Measurements from ENCODE around the gene GABRB1. TPM values are rescaled to one million over a fixed set of nuclear protein-coding genes. Genes with fewer than 3 reads are reported as not detected.

Gene GABRB1
- total RNA-seq, 1 donor from 2014 or later = not detected

GRCh38 chr4:47084111-47084510, 52.7 kb downstream of the GABRB1 start:
- intact Hi-C loops (cut with micrococcal nuclease) = no loop called here
- no peak overlapping the region for H3K27ac Mint-ChIP-seq
- no peak for TF ChIP-seq CTCF (IDR thresholded peaks at IDR 0.05)
- CTCF ChIA-PET = no interaction called here
- ATAC-seq (ENCODE audit: low read depth) (no peak), DNase-seq (no peak)
- no peaks in the 10 kb centered on the region for H3K36me3 Mint-ChIP-seq (ENCODE audit: low read depth)
- H3K4me1 Mint-ChIP-seq = no peaks in the 10 kb centered on the region
- no peaks in the 10 kb centered on the region for H3K27me3 Mint-ChIP-seq
- POLR2A ChIA-PET = no interaction called here
- H3K9me3 Mint-ChIP-seq = no peaks in the 10 kb centered on the region
- no peak overlapping the region for H3K4me3 Mint-ChIP-seq

- CTCF ChIA-PET = no interaction called here
Measured at GRCh38 chr4:47084795-47085194, 53.4 kb downstream of the GABRB1 start.

GRCh38 chr4:47088298-47088697, 56.9 kb downstream of the GABRB1 start:
- Mint-ChIP-seq H3K36me3 (ENCODE audit: low read depth) (no peaks in the 10 kb centered on the region), H3K4me1 (no peaks in the 10 kb centered on the region), H3K27ac (no peak overlapping the region), H3K9me3 (no peaks in the 10 kb centered on the region), H3K27me3 (no peaks in the 10 kb centered on the region), H3K4me3 (no peak overlapping the region)
- DNase-seq (no peak), ATAC-seq (ENCODE audit: low read depth) (no peak)
- ChIA-PET CTCF (no interaction called here), POLR2A (no interaction called here)
- no peak for TF ChIP-seq CTCF (IDR thresholded peaks at IDR 0.05)
- intact Hi-C loops (cut with micrococcal nuclease) = no loop called here

More at GRCh38 chr4:47084795-47085194, 53.4 kb downstream of the GABRB1 start:
- no peak for DNase-seq
- H3K36me3 Mint-ChIP-seq (ENCODE audit: low read depth) = no peaks in the 10 kb centered on the region
- H3K4me3 Mint-ChIP-seq = no peak overlapping the region
- no peaks in the 10 kb centered on the region for H3K9me3 Mint-ChIP-seq
- no peak overlapping the region for H3K27ac Mint-ChIP-seq
- no peak for ATAC-seq (ENCODE audit: low read depth)
- intact Hi-C loops (cut with micrococcal nuclease) = no loop called here
- H3K27me3 Mint-ChIP-seq = no peaks in the 10 kb centered on the region
- POLR2A ChIA-PET = no interaction called here
- no peaks in the 10 kb centered on the region for H3K4me1 Mint-ChIP-seq
- TF ChIP-seq CTCF (IDR thresholded peaks at IDR 0.05) = no peak

- intact Hi-C loops (cut with micrococcal nuclease) = no loop called here
- CTCF ChIA-PET = no interaction called here
- POLR2A ChIA-PET = no interaction called here
- Mint-ChIP-seq H3K9me3 (no peaks in the 10 kb centered on the region), H3K4me1 (no peaks in the 10 kb centered on the region), H3K27ac (no peak overlapping the region), H3K4me3 (no peak overlapping the region), H3K36me3 (ENCODE audit: low read depth) (no peaks in the 10 kb centered on the region), H3K27me3 (no peaks in the 10 kb centered on the region)
- DNase-seq (no peak), ATAC-seq (ENCODE audit: low read depth) (no peak)
- no peak for TF ChIP-seq CTCF (IDR thresholded peaks at IDR 0.05)
Measured at GRCh38 chr4:47095884-47096283, 64.5 kb downstream of the GABRB1 start.

GRCh38 chr4:47101453-47101852, 70.1 kb downstream of the GABRB1 start:
- TF ChIP-seq CTCF (IDR thresholded peaks at IDR 0.05) = no peak
- no peak for DNase-seq
- Mint-ChIP-seq H3K27ac (no peak overlapping the region), H3K4me1 (no peaks in the 10 kb centered on the region), H3K4me3 (no peak overlapping the region), H3K27me3 (no peaks in the 10 kb centered on the region), H3K9me3 (no peaks in the 10 kb centered on the region), H3K36me3 (ENCODE audit: low read depth) (no peaks in the 10 kb centered on the region)
- intact Hi-C loops (cut with micrococcal nuclease) = no loop called here
- CTCF ChIA-PET = no interaction called here
- ATAC-seq (ENCODE audit: low read depth) = no peak
- POLR2A ChIA-PET = no interaction called here

Data from activated B cell treated with CpG ODN at 0.5 μM for 24 hours (primary cell).